Inferior parietal cortex (tissue), 1 donor: ENCODE measurements around the gene FZD10.

ENCODE experiments used
- DNase-seq: peaks from one replicate; pipeline ENCODE4 v3.0.0-alpha.2; 2016; ENCODE audit errors: extremely low spot score

FZD10 gene

GRCh38 chr12:130205495-130205894 is 43.2 kb downstream of the FZD10 start:
- no peak for DNase-seq

- DNase-seq = no peak
These were observed 50.2 kb downstream of the FZD10 start for GRCh38 chr12:130212384-130212989.

- DNase-seq = no peak
These were observed 51.0 kb downstream of the FZD10 start for GRCh38 chr12:130213249-130213648.

GRCh38 chr12:130214686-130215395 is 52.6 kb downstream of the FZD10 start:
- no peak for DNase-seq
